IMR-90 (cell line): ENCODE data around the gene CRACR2B. TPM values are rescaled to one million over a fixed set of nuclear protein-coding genes. Genes with fewer than 3 reads are reported as not detected.

Source experiments
- ATAC-seq: fragments of 200-7000 bp; cut with Tn5 transposase; 2 replicates; pipeline ENCODE4 v1.9.1; 2020; ENCODE audit warnings: low read depth, mild to moderate bottlenecking, moderate library complexity
- BruUV-seq: library from RNA; stranded (reverse); fragments of 400-500 nt; replicated peaks from 2 replicates; lab custom pipeline; 2021; lab: Mats Ljungman, UMichigan
- CTCF ChIA-PET: fragments of 300-600 bp; formaldehyde crosslinking; extraction: SDS; loops from one replicate; lab custom pipeline; 2021; ENCODE audit warnings: antibody characterized with exemption; lab: Yijun Ruan, JAX
- POLR2A ChIA-PET: fragments of 300-600 bp; sonication (Branson Sonifier 250); formaldehyde crosslinking; loops from one replicate; lab custom pipeline; 2022; ENCODE audit warnings: antibody characterized with exemption; ENCODE audit not compliant: unreplicated experiment; lab: Charles Lee
- DNase-seq: peaks from one replicate; pipeline ENCODE4 v3.0.0; 2013
- H2AFZ ChIP-seq: replicated peaks from 2 replicates; pipeline ENCODE3; 2013; ENCODE audit warnings: low read length, mild to moderate bottlenecking; ENCODE audit not compliant: poor library complexity
- H2AK5ac ChIP-seq: 2 replicates; pipeline ENCODE4 v1.6.1; 2013; ENCODE audit warnings: low read depth, low read length, inconsistent platforms
- H2AK9ac ChIP-seq: replicated peaks from 2 replicates; pipeline ENCODE3; 2013; ENCODE audit warnings: mild to moderate bottlenecking, low read depth, low read length, moderate library complexity; ENCODE audit not compliant: poor library complexity
- H2BK120ac ChIP-seq: 2 replicates; pipeline ENCODE4 v1.6.1; 2013; ENCODE audit warnings: low read depth, low read length, inconsistent platforms
- H2BK15ac ChIP-seq: 3 replicates; pipeline ENCODE4 v1.6.1; 2013; ENCODE audit warnings: low read depth, low read length, inconsistent platforms
- H2BK20ac ChIP-seq: 2 replicates; pipeline ENCODE4 v1.6.1; 2013; ENCODE audit warnings: low read depth, mild to moderate bottlenecking, inconsistent platforms, low read length, moderate library complexity
- H2BK5ac ChIP-seq: 2 replicates; pipeline ENCODE4 v1.6.1; 2013; ENCODE audit warnings: mild to moderate bottlenecking, low read depth, low read length, inconsistent platforms; ENCODE audit not compliant: poor library complexity, severe bottlenecking
- H3K14ac ChIP-seq: replicated peaks from 2 replicates; pipeline ENCODE4 v1.6.1; 2013; ENCODE audit warnings: low read depth, low read length, inconsistent platforms
- H3K18ac ChIP-seq: 2 replicates; pipeline ENCODE4 v1.6.1; 2013; ENCODE audit warnings: low read depth, low read length, control low read depth
- H3K23ac ChIP-seq: 2 replicates; pipeline ENCODE4 v1.6.1; 2013; ENCODE audit warnings: low read depth, low read length, inconsistent platforms
- H3K27ac ChIP-seq: 2 replicates; pipeline ENCODE4 v1.5.1; 2013; ENCODE audit warnings: mild to moderate bottlenecking, control low read depth, low read length; ENCODE audit not compliant: insufficient read depth
- H3K27me3 ChIP-seq: 2 replicates; pipeline ENCODE4 v1.6.1; 2013; ENCODE audit warnings: low read length; ENCODE audit not compliant: control insufficient read depth, insufficient read depth
- H3K36me3 ChIP-seq: 2 replicates; pipeline ENCODE4 v1.6.1; 2013; ENCODE audit warnings: low read length, mixed read lengths; ENCODE audit not compliant: control insufficient read depth, insufficient read depth
- H3K4ac ChIP-seq: 2 replicates; pipeline ENCODE4 v1.6.1; 2013; ENCODE audit warnings: low read depth, low read length, inconsistent platforms
- H3K4me1 ChIP-seq: 2 replicates; pipeline ENCODE4 v1.6.1; 2013; ENCODE audit warnings: low read length, mixed read lengths; ENCODE audit not compliant: control insufficient read depth, insufficient read depth
- H3K4me2 ChIP-seq: 2 replicates; pipeline ENCODE4 v1.6.1; 2013; ENCODE audit warnings: low read depth, mild to moderate bottlenecking, control low read depth, low read length, moderate library complexity
- H3K4me3 ChIP-seq: 2 replicates; pipeline ENCODE4 v1.5.1; 2013; ENCODE audit warnings: low read depth, mild to moderate bottlenecking, control low read depth, low read length, moderate library complexity; ENCODE audit not compliant: insufficient read depth
- H3K56ac ChIP-seq: 2 replicates; pipeline ENCODE4 v1.6.1; 2013; ENCODE audit warnings: low read length, inconsistent platforms; ENCODE audit not compliant: insufficient read depth; ENCODE audit errors: extremely low read depth
- H3K79me1 ChIP-seq, 2 experiments: 2 replicates each; pipeline ENCODE4 v1.6.1; 2013; ENCODE audit warnings: low read length in 2 of 2, inconsistent platforms in 1 of 2, low read depth in 1 of 2
- H3K9ac ChIP-seq: 2 replicates; pipeline ENCODE4 v1.6.1; 2013; ENCODE audit warnings: low read depth, low read length, control low read depth
- H3K9me1 ChIP-seq: 2 replicates; pipeline ENCODE4 v1.6.1; 2013; ENCODE audit warnings: low read length, inconsistent platforms; ENCODE audit not compliant: insufficient read depth
- H3K9me3 ChIP-seq: 2 replicates; pipeline ENCODE4 v1.6.1; 2013; ENCODE audit warnings: low read length; ENCODE audit not compliant: control insufficient read depth, insufficient read depth
- H4K20me1 ChIP-seq: 2 replicates; pipeline ENCODE4 v1.6.1; 2013; ENCODE audit warnings: low read length, inconsistent platforms; ENCODE audit not compliant: insufficient read depth
- H4K5ac ChIP-seq: 2 replicates; pipeline ENCODE4 v1.6.1; 2013; ENCODE audit warnings: mild to moderate bottlenecking, low read depth, low read length, control low read depth
- H4K8ac ChIP-seq, 2 experiments: 2 replicates each; pipeline ENCODE4 v1.6.1; 2013; ENCODE audit warnings: low read depth in 2 of 2, low read length in 2 of 2, control low read depth in 1 of 2, inconsistent platforms in 1 of 2
- H4K91ac ChIP-seq: 2 replicates; pipeline ENCODE4 v1.6.1; 2013; ENCODE audit warnings: low read depth, low read length, inconsistent platforms; ENCODE audit not compliant: insufficient read depth
- CHD1 ChIP-seq: IDR thresholded peaks from 2 replicates; pipeline ENCODE4 v1.6.1; 2012; ENCODE audit warnings: low read depth, low read length, improper control_type of control experiment
- FOS ChIP-seq: fragments of 150-350 bp; IDR thresholded peaks from 2 replicates; pipeline ENCODE4 v1.6.1; 2016; ENCODE audit warnings: low read depth, low read length
- NFE2L2 ChIP-seq: fragments of 150-350 bp; IDR thresholded peaks from 2 replicates; pipeline ENCODE4 v1.6.1; 2016; ENCODE audit warnings: low read depth, mild to moderate bottlenecking, low read length
- WGBS, 2 experiments: methylation state at CpG; one replicate each; pipeline versions ENCODE4 v1.1.5 to v1.1.7; 2013; ENCODE audit warnings: missing lambda C conversion rate in 2 of 2; ENCODE audit not compliant: insufficient read length in 1 of 2; ENCODE audit errors: extremely low coverage in 2 of 2; 5-methylcytosine and 5-hydroxymethylcytosine counted together
- dilution Hi-C: fragments of 300-500 bp; cut with HindIII; formaldehyde crosslinking; loops from one replicate; pipeline ENCODE4 v1.14.3; 2018; ENCODE audit warnings: low sequenced_read_pairs; ENCODE audit not compliant: unreplicated experiment
- in situ Hi-C: fragments of 300-500 bp; cut with MboI; formaldehyde crosslinking; loops from 3 replicates; pipeline ENCODE4 v1.14.3; 2019; ENCODE audit warnings: low sequenced_read_pairs, inconsistent platforms, mixed read lengths
- intact Hi-C: fragments of 100-400 bp; cut with micrococcal nuclease; formaldehyde crosslinking; loops from 2 replicates; pipeline ENCODE4 v1.10.0; 2022
- polyA plus RNA-seq, 3 experiments: library from polyadenylated mRNA; depleted of rRNA; stranded (reverse); fragments of >200 nt; gene quantifications; 2 replicates each; pipeline ENCODE4 v1.2.3, GENCODE V29; 2012; ENCODE audit warnings: low replicate concordance in 1 of 3
- total RNA-seq: library from RNA; depleted of rRNA; stranded (reverse); fragments of >200 nt; gene quantifications from 2 replicates; pipeline ENCODE4 v1.2.3, GENCODE V29; 2012
- TF ChIP-seq, protein P1 (sequence below): conservative IDR thresholded peaks from 2 replicates; pipeline ENCODE4 v1.5.1; 2012; ENCODE audit warnings: mild to moderate bottlenecking, low read depth, low read length, improper control_type of control experiment

The CRACR2B gene
- total and polyA plus RNA-seq, 2 of the 4 experiments (the other 2 are of a cell fraction), result 0.54 to 2.5 TPM

DNA sequence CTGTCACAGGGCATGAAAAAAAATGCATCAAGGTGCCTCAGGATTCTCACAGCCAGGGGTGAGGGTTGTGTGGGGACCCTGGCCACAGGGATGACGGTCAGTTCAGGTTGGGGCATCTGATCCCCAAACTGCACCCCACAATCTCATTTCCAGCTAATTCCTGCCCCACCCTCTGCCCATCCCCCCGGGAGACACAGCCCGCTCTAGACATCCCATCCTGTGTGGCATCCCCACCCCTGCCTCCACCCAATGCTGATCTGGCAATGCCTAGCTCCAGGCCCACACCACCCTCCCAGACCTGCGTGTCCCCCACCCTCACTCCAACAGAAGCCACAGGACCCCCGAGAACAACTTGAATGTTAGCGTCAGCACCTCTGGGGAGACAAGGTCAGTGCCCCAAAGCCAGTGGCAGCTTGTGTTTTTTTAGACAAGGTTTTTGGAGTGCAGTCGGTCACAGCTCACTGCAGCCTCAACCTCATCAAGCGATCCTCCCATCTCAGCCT, 40.2 kb downstream of the CRACR2B start:
- peaks cover 31% of the 10 kb centered on the region for H4K20me1 ChIP-seq
- H4K8ac ChIP-seq, result no peak overlapping the region
- no peak overlapping the region for H3K4ac ChIP-seq
- DNase-seq (no peak), ATAC-seq (no peak)
- no peak overlapping the region for H2BK5ac ChIP-seq
- H4K5ac ChIP-seq, result no peak overlapping the region
- H3K14ac ChIP-seq, result no peak overlapping the region
- H2AFZ ChIP-seq, result no peak overlapping the region
- intact Hi-C loops (no loop called here), in situ Hi-C loops (no loop called here), dilution Hi-C loops (no loop called here)
- no peaks in the 10 kb centered on the region for H3K27me3 ChIP-seq
- ChIA-PET CTCF (no interaction called here), POLR2A (no interaction called here)
- WGBS, 2 experiments, result 100% methylated on average over 2 of the region's 8 CpGs; no CpG with 5 or more reads in 1 of the 2 experiments
- no peak overlapping the region for H3K18ac ChIP-seq
- no peak overlapping the region for H2BK120ac ChIP-seq
- H3K9me3 ChIP-seq, result no peaks in the 10 kb centered on the region
- no peak overlapping the region for H3K9ac ChIP-seq
- H4K91ac ChIP-seq, result no peak overlapping the region
- H2BK20ac ChIP-seq, result no peak overlapping the region
- H2BK15ac ChIP-seq, result no peak overlapping the region
- H3K79me1 ChIP-seq, result peaks cover 3 to 20% of the 10 kb centered on the region in 2 experiments; a peak in 1 of 4 replicates
- H3K4me3 ChIP-seq, result no peak overlapping the region
- H3K4me2 ChIP-seq, result no peak overlapping the region
- TF ChIP-seq NFE2L2, result no peak
- no peak for TF ChIP-seq CHD1
- no peak for TF ChIP-seq FOS
- TF ChIP-seq, protein P1, sequence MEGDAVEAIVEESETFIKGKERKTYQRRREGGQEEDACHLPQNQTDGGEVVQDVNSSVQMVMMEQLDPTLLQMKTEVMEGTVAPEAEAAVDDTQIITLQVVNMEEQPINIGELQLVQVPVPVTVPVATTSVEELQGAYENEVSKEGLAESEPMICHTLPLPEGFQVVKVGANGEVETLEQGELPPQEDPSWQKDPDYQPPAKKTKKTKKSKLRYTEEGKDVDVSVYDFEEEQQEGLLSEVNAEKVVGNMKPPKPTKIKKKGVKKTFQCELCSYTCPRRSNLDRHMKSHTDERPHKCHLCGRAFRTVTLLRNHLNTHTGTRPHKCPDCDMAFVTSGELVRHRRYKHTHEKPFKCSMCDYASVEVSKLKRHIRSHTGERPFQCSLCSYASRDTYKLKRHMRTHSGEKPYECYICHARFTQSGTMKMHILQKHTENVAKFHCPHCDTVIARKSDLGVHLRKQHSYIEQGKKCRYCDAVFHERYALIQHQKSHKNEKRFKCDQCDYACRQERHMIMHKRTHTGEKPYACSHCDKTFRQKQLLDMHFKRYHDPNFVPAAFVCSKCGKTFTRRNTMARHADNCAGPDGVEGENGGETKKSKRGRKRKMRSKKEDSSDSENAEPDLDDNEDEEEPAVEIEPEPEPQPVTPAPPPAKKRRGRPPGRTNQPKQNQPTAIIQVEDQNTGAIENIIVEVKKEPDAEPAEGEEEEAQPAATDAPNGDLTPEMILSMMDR, result no peak
- no peak overlapping the region for H2AK5ac ChIP-seq
- H3K4me1 ChIP-seq, result no peaks in the 10 kb centered on the region
- H3K23ac ChIP-seq, result no peak overlapping the region
- BruUV-seq, result no TSS peak
- peaks cover 3% of the 10 kb centered on the region; the same call in 1 of the 2 replicates for H3K9me1 ChIP-seq
- no peak overlapping the region for H3K56ac ChIP-seq
- no peak overlapping the region for H2AK9ac ChIP-seq
- H3K27ac ChIP-seq, result no peak overlapping the region
- peaks cover 29% of the 10 kb centered on the region; the same call in 1 of the 2 replicates for H3K36me3 ChIP-seq
